Keratinocyte (primary cell): ENCODE measurements around the gene SLC22A8. TPM values are rescaled to one million over a fixed set of nuclear protein-coding genes. Genes with fewer than 3 reads are reported as not detected.

ENCODE experiments used
- DNase-seq: peaks from one replicate; pipeline ENCODE4 v3.0.0-alpha.2; 2011; ENCODE audit warnings: low read depth, missing footprints, low spot score
- FAIRE-seq: peaks from 2 replicates; lab custom pipeline; 2011; peaks lifted over from hg19 to GRCh38; lab: Jason Lieb, UNC
- H2AFZ ChIP-seq: 2 replicates; pipeline ENCODE4 v1.6.0; 2012; ENCODE audit warnings: low read length, control low read depth, inconsistent platforms; ENCODE audit not compliant: control insufficient read depth
- H3K27ac ChIP-seq: 2 replicates; pipeline ENCODE4 v1.5.1; 2011; ENCODE audit warnings: low read length; ENCODE audit not compliant: control insufficient read depth, insufficient read depth
- H3K27me3 ChIP-seq: 3 replicates; pipeline ENCODE4 v1.6.0; 2011; ENCODE audit warnings: low read length; ENCODE audit not compliant: control insufficient read depth, insufficient read depth; ENCODE audit errors: extremely low read depth
- H3K36me3 ChIP-seq, 2 experiments: 2 replicates in 1 of 2; 3 replicates in 1 of 2; pipeline ENCODE4 v1.5.1; 2011; ENCODE audit warnings: low read length in 2 of 2, mild to moderate bottlenecking in 1 of 2; ENCODE audit not compliant: control insufficient read depth in 2 of 2, insufficient read depth in 2 of 2; ENCODE audit errors: extremely low read depth in 1 of 2
- H3K4me1 ChIP-seq: 3 replicates; pipeline ENCODE4 v1.5.1; 2011; ENCODE audit warnings: low read length; ENCODE audit not compliant: control insufficient read depth, insufficient read depth; ENCODE audit errors: extremely low read depth
- H3K4me2 ChIP-seq: 3 replicates; pipeline ENCODE4 v1.6.0; 2011; ENCODE audit warnings: low read depth, low read length; ENCODE audit not compliant: control insufficient read depth, insufficient read depth; ENCODE audit errors: extremely low read depth
- H3K4me3 ChIP-seq, 3 experiments: fragments of 200-600 bp in 1 of 3; sonication (generic) in 1 of 3; 2 replicates in 2 of 3; 3 replicates in 1 of 3; pipeline ENCODE4 v1.5.1; 2011 to 2016; ENCODE audit warnings: low read length in 3 of 3, mild to moderate bottlenecking in 3 of 3, control low read depth in 2 of 3, inconsistent platforms in 1 of 3, low read depth in 1 of 3, mixed read lengths in 1 of 3, mixed run types in 1 of 3, moderate library complexity in 1 of 3; ENCODE audit not compliant: control insufficient read depth in 2 of 3, insufficient read depth in 2 of 3; ENCODE audit errors: extremely low read depth in 1 of 3
- H3K79me2 ChIP-seq: 2 replicates; pipeline ENCODE4 v1.6.0; 2012; ENCODE audit warnings: low read length; ENCODE audit not compliant: control insufficient read depth, insufficient read depth
- H3K9ac ChIP-seq: 3 replicates; pipeline ENCODE4 v1.6.0; 2011; ENCODE audit warnings: low read length; ENCODE audit not compliant: control insufficient read depth, insufficient read depth; ENCODE audit errors: extremely low read depth
- H3K9me1 ChIP-seq: 3 replicates; pipeline ENCODE4 v1.6.0; 2011; ENCODE audit warnings: low read length; ENCODE audit not compliant: control insufficient read depth, insufficient read depth; ENCODE audit errors: extremely low read depth
- H3K9me3 ChIP-seq: 2 replicates; pipeline ENCODE4 v1.5.1; 2012; ENCODE audit warnings: low read depth, low read length; ENCODE audit not compliant: control insufficient read depth
- H4K20me1 ChIP-seq: 3 replicates; pipeline ENCODE4 v1.6.0; 2011; ENCODE audit warnings: low read length; ENCODE audit not compliant: control insufficient read depth, insufficient read depth; ENCODE audit errors: extremely low read depth
- CTCF ChIP-seq, 3 experiments: IDR thresholded peaks in 1 of 3; conservative IDR thresholded peaks in 1 of 3; optimal IDR thresholded peaks in 1 of 3; 2 replicates in 2 of 3; 3 replicates in 1 of 3; pipeline versions ENCODE3 to v1.5.1; 2011; ENCODE audit warnings: low read length in 3 of 3, mild to moderate bottlenecking in 3 of 3, moderate library complexity in 2 of 3, control low read depth in 1 of 3, inconsistent platforms in 1 of 3; ENCODE audit not compliant: insufficient read depth in 2 of 3; ENCODE audit errors: extremely low read depth in 1 of 3
- EZH2 ChIP-seq: IDR thresholded peaks from one replicate; pipeline ENCODE4 v1.6.1; 2012; ENCODE audit warnings: inconsistent platforms, mild to moderate bottlenecking, low read length, moderate library complexity
- dilution Hi-C: fragments of 300-500 bp; cut with MboI; formaldehyde crosslinking; loops from one replicate; pipeline ENCODE4 v1.7.0; 2020; ENCODE audit warnings: low sequenced_read_pairs; ENCODE audit not compliant: extremely low pct_ligation_motif_present
- polyA plus RNA-seq, 5 experiments: library from polyadenylated mRNA; depleted of rRNA in 3 of 5; stranded (reverse) in 3 of 5; stranded (forward) in 1 of 5; unstranded in 1 of 5; fragments of >200 nt; gene quantifications; 1 replicate in 1 of 5; 2 replicates in 3 of 5; 3 replicates in 1 of 5; pipeline versions ENCODE4 v1.2.1 to v1.2.3, GENCODE V29; 2011 to 2012; ENCODE audit warnings: missing spikeins in 2 of 5, low read depth in 1 of 5, low replicate concordance in 1 of 5

Gene SLC22A8
- polyA plus RNA-seq, 1 donor (not counting 4 experiments of a cell fraction or from before 2014, with no cell fraction given) = not detected

- DNase-seq (no peak), FAIRE-seq (peak; percentile 79)
- Histone ChIP-seq H3K9ac (no peak overlapping the region), H3K36me3 (no peaks in the 10 kb centered on the region), H3K79me2 (no peaks in the 10 kb centered on the region), H3K27me3 (peaks cover 15% of the 10 kb centered on the region), H3K9me3 (no peaks in the 10 kb centered on the region), H3K27ac (no peak overlapping the region), H2AFZ (no peak overlapping the region), H4K20me1 (no peaks in the 10 kb centered on the region), H3K4me2 (no peak overlapping the region), H3K4me3 (no peak overlapping the region), H3K9me1 (no peaks in the 10 kb centered on the region), H3K4me1 (no peaks in the 10 kb centered on the region)
- dilution Hi-C loops = no loop called here
- no peak for TF ChIP-seq EZH2
- TF ChIP-seq CTCF (optimal IDR thresholded peaks at IDR 0.05 in 1 of 3, IDR thresholded peaks at IDR 0.05 in 1 of 3, conservative IDR thresholded peaks at IDR 0.05 in 1 of 3; ENCODE audit: extremely low read depth in 1 of 3, insufficient read depth in 2 of 3, low read length in 3 of 3) = peak; percentile 96 to 99 (median 96)
These were observed 8.4 kb upstream of the SLC22A8 start for GRCh38 chr11:63023841-63024648.

DNA sequence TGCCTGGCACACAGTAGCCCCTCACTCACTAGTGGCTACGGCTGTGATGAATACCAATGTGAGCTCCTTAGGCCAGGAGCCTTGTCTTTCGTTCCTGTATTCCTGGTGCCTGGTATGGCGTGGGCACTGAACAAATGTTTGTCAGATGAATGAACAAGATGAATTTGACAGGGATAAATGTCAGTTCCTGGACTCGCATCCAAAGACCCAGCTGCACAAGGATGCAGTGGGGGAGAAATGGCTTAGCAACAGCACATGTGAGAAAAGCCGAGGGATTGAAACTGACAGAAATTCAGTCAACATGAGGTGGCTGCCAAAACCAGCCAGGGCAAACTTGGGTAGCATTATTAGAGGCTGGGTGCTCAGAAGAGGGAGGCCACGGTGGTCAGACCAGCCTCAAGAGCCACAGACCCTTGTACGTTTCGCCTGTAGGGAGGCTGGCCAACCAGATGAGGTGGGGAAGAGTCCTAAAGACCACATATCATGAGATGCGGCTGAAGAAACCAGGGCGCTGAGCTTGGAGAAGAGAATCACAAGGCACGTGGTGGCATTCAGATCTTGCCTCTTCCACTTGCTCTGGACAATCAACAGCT, 7.7 kb upstream of the SLC22A8 start:
- Histone ChIP-seq H3K36me3 (no peaks in the 10 kb centered on the region), H3K79me2 (no peaks in the 10 kb centered on the region), H3K9ac (no peak overlapping the region), H3K9me3 (no peaks in the 10 kb centered on the region), H3K4me2 (no peak overlapping the region), H3K27me3 (peaks cover 15% of the 10 kb centered on the region), H4K20me1 (no peaks in the 10 kb centered on the region), H3K4me3 (no peak overlapping the region), H2AFZ (no peak overlapping the region), H3K4me1 (no peaks in the 10 kb centered on the region), H3K27ac (no peak overlapping the region), H3K9me1 (no peaks in the 10 kb centered on the region)
- TF ChIP-seq CTCF (optimal IDR thresholded peaks at IDR 0.05 in 1 of 3, IDR thresholded peaks at IDR 0.05 in 1 of 3, conservative IDR thresholded peaks at IDR 0.05 in 1 of 3; ENCODE audit: extremely low read depth in 1 of 3, insufficient read depth in 2 of 3, low read length in 3 of 3) (no peak), EZH2 (no peak)
- FAIRE-seq (no peak), DNase-seq (no peak)
- dilution Hi-C loops = no loop called here
